Ovary (tissue), 3 donors: Measurements from ENCODE around the gene CPXM2.

Experiments used
- CTCF ChIP-seq, 3 donors: fragments of 450-650 bp in 2 of 3; fragments of 200-600 bp in 1 of 3; IDR thresholded peaks; one replicate each; pipeline versions ENCODE4 v1.5.1 to v1.8.0; 2016 to 2022; ENCODE audit warnings: antibody characterized with exemption in 3 of 3, mild to moderate bottlenecking in 1 of 3
- POLR2A ChIP-seq: fragments of 450-650 bp; IDR thresholded peaks from one replicate; pipeline ENCODE4 v1.6.1; 2017; ENCODE audit warnings: antibody characterized with exemption, mild to moderate bottlenecking, moderate library complexity
- donor health status: DM: no; HTN: no; CAD: no.

GRCh38 chr10:123858907-123859652 is 32.5 kb downstream of the CPXM2 start:
- TF ChIP-seq CTCF (IDR thresholded peaks at IDR 0.05) (no peak), POLR2A (no peak)
